AG08396 (cell line): ENCODE results near the gene RAB19.
"Not testable (repeated sequence)": the region's sequence is repeated elsewhere in the genome, so short reads cannot be mapped to it uniquely, and the experiment has no call there.

Experiments
- DNase-seq: peaks from one replicate; pipeline ENCODE4 v3.0.0; 2012; ENCODE audit warnings: low spot score, mixed read lengths

RAB19 gene

DNA sequence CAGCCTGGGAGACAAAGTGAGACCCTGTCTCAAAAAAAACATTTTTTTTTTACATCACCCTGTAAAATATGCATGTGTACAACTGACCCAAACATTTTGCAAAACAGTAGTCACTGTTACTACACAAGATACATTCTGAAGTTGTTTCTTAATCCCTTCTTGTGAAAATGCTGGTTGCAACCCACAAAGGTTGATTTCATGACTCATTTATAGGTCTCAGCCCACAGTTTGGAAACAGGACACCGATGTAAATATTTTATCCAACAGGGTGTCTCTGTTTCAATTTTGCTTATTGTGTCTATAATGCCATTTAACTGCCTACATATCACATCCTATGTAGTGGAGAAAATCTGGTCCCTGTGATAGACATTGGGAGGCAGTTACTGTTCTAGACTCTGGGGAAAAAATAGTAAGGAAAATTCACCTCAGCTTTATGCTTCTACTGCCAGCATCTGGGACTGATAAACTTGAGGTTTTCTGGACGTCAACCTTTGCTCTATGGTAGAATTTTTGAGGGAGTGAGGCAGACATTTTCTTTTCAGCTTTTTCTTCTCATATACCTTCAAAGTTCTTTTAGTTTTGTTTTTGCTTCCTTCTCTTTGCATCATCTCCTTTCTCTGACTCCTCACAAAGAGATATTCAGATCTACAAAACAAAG, 1.6 kb upstream of the RAB19 start:
- no peak for DNase-seq

DNA sequence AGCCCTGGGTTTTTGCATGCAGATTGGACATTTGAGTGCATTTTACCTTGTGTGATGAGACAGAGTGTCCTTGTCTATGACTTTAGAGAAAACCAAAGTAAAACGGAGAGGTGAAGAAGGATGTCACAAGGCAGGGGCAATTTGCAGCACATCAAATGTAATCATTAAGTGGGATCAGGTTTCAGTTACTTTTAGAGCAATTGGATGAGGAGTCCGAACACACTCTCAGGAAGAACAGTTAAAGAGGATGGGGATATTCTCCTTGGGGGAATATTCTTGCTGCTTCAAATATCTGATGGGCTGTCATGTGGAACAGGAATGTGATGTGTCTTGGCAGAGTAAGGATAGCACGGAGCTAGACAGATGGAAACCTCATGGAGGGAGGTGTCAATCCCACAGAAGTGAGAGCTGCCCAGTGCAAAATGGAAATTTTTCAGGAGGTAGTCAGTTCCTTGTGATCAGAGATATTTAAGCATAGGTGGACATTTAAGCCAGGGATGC, 757 bp downstream of the RAB19 start:
- no peak for DNase-seq

DNA sequence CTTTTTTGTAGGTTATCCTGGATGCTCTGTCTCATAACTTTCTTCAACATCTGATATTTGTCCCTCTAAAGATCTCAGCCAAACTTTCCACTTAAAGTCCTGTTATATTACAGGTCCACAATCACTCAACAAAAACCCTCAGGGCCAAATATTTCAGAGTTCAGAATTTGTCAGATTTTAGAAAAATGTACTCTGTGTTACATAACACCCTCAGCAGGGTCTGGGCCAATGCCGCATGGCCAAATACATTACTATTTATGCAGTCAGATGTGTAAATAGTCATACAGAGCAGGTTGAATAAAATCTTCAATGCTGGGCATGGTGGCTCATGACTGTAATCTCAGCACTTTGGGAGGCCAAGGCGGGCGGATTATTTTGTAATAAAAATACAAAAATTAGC, 11.5 kb downstream of the RAB19 start:
- DNase-seq = no peak

DNA sequence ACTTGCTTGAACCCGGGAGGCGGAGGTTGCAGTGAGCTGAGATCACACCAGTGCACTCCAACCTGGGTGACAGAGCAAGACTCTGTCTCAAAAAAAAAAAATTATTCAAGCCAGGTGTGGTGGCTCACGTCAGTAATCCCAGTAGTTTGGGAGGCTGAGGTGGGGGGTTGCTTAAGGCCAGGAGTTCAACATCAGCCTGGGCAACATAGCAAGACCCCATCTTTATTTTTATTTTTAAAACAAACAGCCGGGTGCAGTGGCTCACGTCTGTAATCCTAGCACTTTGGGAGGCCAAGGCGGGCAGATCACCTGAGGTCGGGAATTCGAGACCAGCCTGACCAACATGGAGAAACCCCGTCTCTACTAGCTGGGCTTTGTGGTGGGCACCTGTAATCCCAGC, 12.0 kb downstream of the RAB19 start:
- DNase-seq = not testable (repeated sequence)

DNA sequence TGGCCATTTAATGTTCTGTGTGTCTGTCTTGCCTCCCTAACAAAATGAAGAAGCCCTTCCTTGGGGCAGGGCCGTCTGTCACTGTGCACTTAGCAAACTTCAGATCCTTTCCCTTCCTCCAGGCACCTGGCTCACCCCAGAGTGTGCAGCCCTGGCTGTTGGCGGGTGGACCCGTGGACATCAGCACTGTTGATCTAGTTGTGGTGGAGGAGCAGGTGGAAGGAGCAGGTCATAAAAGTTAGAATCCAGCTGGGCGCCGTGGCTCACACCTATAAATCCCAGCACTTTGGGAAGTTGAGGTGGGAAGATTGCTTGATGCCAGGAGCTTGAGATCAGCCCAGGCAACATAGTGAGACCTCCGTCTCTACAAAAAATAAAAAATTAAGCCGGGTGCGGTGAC, 12.7 kb downstream of the RAB19 start:
- DNase-seq = no peak

DNA sequence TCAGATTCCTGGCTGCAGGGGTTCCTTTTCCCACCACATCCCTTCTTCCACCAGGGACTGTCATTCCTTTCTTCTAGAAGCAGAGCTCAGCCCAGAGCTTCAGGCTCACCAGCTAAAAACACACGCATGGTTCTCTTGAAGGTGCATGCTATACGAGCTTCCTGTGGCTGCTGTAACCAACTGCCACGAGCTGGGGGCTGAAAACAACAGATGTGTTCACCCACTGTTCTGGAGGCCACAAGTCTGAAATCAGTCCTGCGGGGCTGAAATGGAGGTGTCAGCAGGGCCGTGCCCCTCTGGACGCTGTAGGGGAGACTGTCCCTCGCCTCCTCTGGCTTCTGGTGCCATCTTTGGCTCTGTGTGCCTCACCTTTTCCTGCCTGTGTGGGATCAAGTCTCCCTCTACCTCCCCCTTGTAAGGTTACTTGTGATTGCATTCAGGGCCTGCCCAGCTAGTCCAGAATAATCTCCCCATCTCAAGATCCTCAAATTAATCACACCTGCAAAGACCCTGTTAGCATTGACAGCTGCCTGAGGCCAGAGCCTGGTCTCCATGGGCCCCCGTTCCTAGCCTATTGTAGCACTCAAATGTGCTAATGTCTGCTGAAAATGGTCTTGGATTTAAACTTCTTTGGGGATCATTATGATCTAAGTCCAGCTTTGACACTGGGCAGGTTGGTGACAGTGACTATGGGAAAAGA, 13.7 kb downstream of the RAB19 start:
- DNase-seq = no peak

DNA sequence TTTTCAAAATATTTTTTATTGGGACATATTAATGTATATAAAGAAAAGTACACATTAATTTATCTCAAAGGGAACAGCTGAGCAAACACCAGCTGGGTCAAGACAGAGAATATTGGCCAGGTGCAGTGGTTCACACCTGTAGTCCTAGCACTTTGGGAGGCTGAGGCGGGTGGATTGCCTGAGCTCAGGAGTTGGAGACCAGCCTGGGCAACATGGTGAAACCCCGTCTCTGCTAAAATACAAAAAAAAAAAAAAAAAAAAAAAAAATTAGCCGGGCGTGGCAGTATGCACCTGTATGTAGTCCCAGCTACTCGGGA, 14.3 kb downstream of the RAB19 start:
- not testable (repeated sequence) for DNase-seq

DNA sequence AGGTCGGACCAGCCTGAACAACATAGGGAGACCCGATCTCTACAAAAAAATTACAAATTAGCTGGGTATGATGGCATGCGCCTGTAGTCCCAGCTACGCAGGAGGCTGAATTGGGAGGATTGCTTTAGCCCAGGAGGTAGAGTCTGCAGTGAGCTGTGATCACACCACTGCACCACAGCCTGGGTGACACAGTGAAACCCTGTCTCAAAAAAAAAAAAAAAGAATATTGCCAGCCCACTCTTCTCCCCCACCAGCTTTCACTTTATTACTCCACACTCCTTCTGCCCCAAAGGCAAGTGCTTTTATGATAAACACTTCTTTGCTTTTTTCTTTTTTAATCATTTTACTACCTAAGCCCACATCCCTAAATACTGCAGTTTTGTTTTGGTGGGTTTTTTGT, 14.8 kb downstream of the RAB19 start:
- DNase-seq = no peak

DNA sequence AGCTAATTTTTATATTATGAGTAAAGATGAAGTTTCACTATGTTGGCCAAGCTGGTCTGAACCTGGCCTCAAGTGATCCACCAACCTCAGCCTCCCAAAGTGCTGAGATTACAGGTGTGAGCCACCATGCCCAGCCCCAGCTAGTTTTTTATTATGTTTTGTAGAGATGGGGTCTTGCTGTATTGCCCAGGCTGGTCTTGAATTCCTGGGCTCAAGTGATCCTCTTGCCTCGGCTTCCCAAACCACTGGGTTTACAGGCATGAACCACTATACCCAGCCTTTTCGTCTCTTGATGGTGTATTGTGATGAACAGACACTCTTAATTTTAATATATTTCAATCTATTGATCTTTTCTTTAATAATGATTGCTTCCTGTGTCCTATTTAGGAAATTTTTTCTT, 17.7 kb downstream of the RAB19 start:
- no peak for DNase-seq

DNA sequence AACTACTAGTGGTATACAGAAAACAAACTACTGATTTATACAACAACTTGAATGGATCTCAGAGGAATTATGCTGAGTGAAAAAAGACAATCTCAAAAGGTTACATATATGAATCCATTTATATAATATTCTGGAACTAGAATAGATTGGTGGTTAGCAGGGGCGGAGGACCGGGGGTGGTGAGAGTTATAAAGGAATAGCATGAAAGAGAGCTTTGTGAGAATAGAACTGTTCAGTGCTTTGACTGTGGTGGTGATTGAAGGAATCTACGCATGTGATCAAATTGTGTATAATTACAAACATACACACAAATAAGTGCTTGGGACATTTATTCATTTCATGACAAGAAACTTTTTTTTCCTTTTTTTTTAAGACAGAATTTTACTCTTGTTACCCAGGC, 19.6 kb downstream of the RAB19 start:
- no peak for DNase-seq

DNA sequence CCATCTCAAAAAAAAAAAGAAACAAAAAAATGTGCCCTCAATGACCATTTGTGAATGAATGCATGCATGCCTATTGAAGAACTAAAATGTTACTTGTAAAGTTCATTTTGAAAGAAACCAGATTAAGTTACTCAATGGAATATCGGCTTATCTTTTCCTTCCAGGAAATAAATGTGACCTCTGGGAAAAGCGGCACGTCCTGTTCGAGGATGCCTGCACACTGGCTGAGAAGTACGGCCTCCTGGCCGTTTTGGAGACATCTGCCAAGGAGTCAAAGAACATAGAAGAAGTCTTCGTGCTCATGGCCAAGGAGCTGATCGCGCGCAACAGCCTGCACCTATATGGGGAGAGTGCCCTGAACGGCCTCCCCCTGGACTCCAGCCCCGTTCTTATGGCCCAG, 21.9 kb downstream of the RAB19 start:
- DNase-seq = no peak

DNA sequence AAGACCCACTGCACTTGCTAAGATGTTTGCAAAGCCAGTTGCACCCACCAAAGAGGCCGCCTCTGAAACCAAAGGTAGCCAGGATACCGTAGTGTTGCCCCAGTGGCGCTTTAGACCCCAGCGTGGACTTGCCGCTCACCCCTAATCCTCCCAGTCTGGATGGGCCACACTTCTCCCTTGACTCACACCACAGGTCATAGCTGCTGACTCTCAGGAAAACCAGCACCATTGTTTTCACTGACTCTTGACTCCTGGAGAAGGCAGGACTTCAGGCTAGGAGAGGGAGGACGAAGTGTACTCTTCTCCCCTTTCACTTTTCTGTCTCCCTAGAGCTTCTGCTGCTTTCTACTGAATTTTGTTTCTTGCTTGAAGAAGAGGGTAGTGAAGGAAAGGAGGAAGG, 22.3 kb downstream of the RAB19 start:
- no peak for DNase-seq

DNA sequence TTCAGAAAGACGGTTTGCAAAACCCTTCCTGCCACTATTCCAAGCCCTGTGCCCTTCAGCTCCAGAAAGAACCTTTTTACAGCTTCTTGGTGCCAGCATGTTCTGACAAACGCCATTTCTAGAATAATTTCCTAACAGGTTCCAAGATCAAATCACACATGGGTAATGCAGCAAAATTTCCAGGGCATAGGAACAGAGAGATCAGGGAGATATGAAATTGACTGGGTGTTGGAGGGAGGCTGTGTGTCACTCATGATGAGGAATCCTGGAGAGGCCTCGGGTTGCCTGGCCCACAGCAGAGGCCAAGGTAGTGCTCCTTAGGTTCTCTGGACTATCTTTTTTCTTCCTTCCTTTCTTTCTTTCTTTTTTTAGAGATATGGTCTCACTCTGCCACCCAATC, 29.5 kb downstream of the RAB19 start:
- no peak for DNase-seq

DNA sequence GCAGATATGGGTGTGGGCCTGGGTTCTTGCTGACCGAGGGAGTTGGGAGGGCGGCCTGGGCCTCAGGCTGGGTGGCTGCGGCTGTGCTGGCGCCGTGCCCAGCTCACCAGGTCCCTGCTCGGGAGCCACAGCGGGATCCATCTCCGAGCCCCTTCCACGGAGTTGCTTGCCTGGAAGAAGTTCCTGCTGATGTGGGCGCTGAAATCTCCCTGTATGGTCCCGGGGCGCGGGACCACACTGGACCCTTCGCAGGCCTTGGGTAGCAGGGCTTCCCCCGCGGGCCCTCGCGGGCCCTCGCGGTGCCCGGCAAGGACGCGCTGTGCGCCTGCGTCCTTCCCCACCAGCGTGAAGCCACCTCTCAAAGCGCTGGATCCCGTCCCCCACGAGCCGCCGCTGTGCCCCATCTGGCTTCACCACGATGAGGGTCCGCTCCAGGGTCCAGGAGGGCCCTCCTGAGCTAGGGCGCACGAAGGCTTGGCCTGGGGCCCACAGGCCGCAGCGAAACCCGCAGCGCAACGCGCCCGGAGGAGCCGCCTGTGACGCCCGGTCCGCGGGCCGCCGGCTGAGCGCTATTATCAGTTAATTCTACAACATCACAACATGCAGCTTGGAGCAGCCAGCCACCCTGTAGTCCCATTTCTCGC, 31.5 kb downstream of the RAB19 start:
- peak; percentile 57 for DNase-seq

DNA sequence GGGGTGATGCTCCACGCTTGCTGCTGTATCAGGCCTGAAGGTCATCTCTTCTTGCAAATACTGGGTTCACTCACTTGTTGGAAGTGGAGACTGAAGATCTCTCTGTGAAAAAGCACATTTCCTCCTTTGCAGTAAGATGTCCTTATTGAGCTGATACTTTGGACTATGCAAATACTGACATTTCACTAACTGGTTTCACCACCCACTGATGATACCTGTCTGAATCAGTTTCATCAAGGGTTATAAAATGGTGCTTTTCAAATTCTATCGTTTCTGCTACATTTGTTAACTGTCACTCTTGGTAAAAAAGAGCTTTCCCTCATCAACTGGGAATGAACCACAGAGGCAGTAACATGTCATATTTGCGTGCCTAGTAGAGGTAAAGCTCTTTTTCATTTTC, 35.5 kb downstream of the RAB19 start:
- no peak for DNase-seq

DNA sequence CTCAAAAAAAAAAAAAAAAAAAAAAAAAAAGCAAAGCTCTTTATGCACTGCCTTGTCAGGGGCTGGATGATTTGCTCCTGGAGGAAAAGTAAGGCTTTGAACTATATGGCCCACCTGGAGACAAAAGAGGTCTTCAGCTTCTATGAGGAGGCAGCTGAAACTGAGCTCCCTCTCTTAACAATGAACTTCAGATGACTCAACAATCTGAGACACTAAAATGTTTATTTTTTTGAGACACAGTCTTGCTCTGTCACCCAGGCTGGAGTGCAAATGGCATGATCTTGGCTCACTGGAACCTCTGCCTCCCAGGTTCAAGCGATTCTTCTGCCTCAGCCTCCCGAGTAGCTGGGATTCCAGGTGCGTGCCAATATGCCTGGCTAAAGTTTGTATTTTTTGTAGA, 36.7 kb downstream of the RAB19 start:
- DNase-seq = no peak

DNA sequence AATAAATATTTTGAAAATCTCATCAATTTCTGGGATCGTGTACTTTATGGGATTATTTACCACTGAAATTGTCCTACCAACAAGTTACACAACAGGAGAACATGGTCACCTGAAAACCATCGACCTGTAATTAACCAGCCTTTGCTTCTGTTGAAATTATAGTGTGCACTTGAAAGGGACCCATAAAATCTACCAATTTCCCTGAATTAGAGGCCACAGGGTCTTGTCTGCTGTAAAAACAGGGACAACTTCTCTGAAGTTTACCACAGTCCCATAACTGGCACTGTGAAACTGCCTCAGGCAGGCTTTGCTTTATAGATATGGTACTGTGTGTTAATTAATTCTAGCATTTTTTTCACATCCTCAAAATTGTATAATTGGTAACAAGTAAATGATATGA, 37.7 kb downstream of the RAB19 start:
- DNase-seq = no peak

DNA sequence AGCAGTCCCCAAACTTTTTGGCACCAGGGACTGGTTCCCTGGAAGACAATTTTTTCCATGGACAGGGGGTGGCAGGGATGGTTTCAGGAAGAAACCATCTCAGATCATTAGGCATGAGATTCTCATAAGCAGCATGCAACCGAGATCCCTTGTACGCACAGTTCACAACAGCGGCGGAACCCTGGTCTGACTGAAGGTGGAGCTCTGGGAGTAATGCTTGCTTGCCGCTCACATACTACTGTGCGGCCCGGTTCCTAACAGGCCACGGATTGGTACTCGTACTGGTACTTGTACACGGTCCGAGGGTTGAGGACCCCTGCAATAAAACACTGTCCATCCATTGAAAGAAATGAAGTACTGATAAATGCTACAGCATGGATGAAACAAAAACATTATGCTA, 42.6 kb downstream of the RAB19 start:
- DNase-seq = no peak

DNA sequence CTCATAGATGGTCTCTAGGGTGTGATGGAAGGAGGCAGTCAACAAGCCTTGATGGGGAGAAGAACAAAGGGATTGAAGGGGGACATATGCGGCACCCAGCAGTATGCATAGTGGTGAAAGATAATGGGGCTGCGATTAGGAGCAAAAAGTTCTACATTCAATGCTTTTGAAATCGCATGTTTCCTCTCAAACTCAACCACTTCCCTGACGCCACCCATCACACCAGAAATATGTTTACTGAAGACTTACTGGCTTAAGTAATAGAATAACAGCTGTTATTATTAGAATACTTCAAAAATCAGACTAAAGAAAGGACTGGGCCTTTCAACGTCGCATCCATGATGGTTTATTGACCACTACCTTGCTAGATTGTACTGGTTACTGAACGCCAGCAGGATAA, 44.0 kb downstream of the RAB19 start:
- DNase-seq = no peak

DNA sequence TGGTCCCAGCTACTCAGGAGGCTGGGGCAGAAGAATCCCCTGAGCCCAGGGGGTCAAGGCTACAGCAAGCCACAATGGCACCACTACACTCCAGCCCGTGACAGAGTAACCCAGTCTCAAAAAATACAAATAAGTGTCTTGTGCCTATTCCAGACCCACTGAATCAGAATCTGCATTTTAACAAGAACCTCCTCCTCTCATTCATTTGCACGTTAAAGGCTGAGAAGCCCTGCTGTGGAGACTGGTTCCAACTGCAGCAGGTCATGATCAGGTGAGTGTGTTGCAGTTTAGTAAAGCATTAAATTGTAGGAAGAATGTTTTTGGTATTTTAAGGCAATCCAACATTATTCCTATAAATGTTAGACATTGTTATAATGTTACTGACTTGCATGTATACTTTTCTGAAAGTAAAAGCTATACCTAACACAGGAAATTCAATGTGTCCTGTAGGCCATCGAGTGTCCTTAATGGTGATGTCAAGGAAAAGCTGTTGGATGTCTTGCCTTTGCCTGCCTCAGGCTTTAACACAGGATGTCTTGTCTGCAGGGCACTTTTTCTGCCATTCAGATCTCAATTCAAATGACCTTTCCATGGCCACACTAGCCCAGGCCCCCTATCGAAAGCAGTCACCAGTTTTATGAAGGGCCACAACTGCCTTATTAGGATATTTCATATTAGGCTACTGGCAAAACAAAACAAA, 45.1 kb downstream of the RAB19 start:
- DNase-seq = no peak

DNA sequence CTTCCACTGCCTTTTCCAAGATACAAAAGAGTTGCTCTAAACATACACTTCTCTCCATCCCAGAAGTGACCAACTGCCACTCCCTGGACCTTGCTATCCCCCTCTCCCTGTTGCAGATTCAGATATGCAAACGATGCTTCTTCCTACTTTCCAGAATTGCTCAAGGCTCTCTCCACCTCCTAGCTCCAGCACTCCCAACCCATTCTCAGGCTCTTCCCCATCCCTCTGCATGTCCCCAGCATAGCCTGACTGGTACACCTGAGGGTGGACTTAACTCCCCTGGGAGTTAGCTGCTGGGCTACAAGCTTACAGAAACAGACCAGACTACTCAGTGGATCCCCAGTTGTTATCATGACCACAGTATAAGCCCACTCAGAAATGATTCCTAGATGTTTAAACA, 47.9 kb downstream of the RAB19 start:
- DNase-seq = no peak

DNA sequence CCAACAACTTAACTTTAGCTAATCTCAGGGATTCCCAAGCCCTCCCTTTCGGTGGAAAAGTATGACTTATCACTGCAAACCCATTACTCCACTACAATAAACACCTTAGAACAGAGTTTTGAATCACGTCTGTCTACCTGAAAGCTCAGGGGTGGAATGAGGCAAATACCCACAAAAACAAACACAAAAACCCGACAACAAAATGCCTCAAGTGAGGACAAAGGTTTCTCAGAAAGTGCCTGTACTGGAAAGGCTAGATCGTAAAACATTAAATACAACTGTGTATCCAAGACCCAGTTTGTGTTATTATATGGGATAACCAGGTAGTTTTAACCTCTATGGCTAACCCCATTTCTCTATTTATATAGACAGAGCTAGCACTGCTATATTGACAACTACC, 49.4 kb downstream of the RAB19 start:
- no peak for DNase-seq
